HFFc6 (cell line): Measurements from ENCODE around the gene REPS2. TPM values are rescaled to one million over a fixed set of nuclear protein-coding genes. Genes with fewer than 3 reads are reported as not detected.

Experiments used
- DNase-seq: peaks from one replicate; pipeline ENCODE4 v3.0.0-alpha.2; 2018
- H3K27ac Mint-ChIP-seq: 2 replicates; pipeline ENCODE4 v1.8.0; 2020; ENCODE audit warnings: mild to moderate bottlenecking, mixed read lengths
- H3K27me3 Mint-ChIP-seq: 2 replicates; pipeline ENCODE4 v1.8.0; 2021; ENCODE audit warnings: mild to moderate bottlenecking, moderate library complexity, mixed read lengths; ENCODE audit not compliant: insufficient read depth
- H3K36me3 Mint-ChIP-seq: 2 replicates; pipeline ENCODE4 v1.8.0; 2021; ENCODE audit warnings: low read depth, mixed read lengths
- H3K4me1 Mint-ChIP-seq: 2 replicates; pipeline ENCODE4 v1.8.0; 2020; ENCODE audit warnings: low read depth, mixed read lengths
- H3K4me3 Mint-ChIP-seq: 2 replicates; pipeline ENCODE4 v1.8.0; 2020; ENCODE audit warnings: mild to moderate bottlenecking, moderate library complexity, mixed read lengths
- H3K9me3 Mint-ChIP-seq: 2 replicates; pipeline ENCODE4 v1.8.0; 2020; ENCODE audit warnings: mild to moderate bottlenecking, mixed read lengths
- total RNA-seq, 6 experiments: library from RNA; stranded (reverse); fragmentation: NEBNext Ultra II Directional; extraction: Animal tissue kit (Norgen Biotek cat#: 25700); gene quantifications; 2 replicates in 1 of 6; 3 replicates in 5 of 6; pipeline ENCODE4 v1.2.3, GENCODE V29; 2021
- TF ChIP-seq, protein P1 (sequence below): fragments of 200-600 bp; sonication (generic); IDR thresholded peaks from 2 replicates; pipeline ENCODE4 v1.5.0; 2021; ENCODE audit warnings: antibody characterized with exemption, mild to moderate bottlenecking

The REPS2 gene
- total RNA-seq, 6 experiments from 2014 or later: 0.06 to 0.23 (median 0.10) TPM; not detected in 1

DNA sequence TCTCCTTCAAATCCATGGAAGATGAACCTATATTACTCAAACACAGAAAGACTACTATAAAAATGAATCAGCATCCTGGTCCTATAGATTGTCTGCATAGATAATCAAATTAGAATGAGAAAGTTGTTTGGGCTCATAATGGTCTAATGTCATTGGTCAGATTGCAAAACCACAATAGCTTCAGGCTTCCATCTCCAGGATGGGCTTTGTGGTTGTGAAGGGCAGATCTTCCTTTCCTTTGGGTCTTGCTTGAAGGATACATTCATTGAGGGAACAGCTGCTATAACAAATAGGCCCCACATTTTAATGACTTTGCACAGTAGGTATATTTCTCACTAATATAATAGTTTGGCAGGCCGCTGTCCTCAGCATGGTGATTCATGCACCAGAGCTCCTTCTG lies 94.3 kb downstream of the REPS2 start:
- DNase-seq: no peak
- H3K4me1 Mint-ChIP-seq: peaks cover 4% of the 10 kb centered on the region; the same call in 1 of the 2 replicates
- TF ChIP-seq, protein P1, sequence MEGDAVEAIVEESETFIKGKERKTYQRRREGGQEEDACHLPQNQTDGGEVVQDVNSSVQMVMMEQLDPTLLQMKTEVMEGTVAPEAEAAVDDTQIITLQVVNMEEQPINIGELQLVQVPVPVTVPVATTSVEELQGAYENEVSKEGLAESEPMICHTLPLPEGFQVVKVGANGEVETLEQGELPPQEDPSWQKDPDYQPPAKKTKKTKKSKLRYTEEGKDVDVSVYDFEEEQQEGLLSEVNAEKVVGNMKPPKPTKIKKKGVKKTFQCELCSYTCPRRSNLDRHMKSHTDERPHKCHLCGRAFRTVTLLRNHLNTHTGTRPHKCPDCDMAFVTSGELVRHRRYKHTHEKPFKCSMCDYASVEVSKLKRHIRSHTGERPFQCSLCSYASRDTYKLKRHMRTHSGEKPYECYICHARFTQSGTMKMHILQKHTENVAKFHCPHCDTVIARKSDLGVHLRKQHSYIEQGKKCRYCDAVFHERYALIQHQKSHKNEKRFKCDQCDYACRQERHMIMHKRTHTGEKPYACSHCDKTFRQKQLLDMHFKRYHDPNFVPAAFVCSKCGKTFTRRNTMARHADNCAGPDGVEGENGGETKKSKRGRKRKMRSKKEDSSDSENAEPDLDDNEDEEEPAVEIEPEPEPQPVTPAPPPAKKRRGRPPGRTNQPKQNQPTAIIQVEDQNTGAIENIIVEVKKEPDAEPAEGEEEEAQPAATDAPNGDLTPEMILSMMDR: no peak
- no peaks in the 10 kb centered on the region; the same call in 1 of the 2 replicates for H3K27me3 Mint-ChIP-seq
- no peak overlapping the region for H3K4me3 Mint-ChIP-seq
- H3K36me3 Mint-ChIP-seq: no peaks in the 10 kb centered on the region
- no peak overlapping the region for H3K27ac Mint-ChIP-seq
- H3K9me3 Mint-ChIP-seq: no peaks in the 10 kb centered on the region

DNA sequence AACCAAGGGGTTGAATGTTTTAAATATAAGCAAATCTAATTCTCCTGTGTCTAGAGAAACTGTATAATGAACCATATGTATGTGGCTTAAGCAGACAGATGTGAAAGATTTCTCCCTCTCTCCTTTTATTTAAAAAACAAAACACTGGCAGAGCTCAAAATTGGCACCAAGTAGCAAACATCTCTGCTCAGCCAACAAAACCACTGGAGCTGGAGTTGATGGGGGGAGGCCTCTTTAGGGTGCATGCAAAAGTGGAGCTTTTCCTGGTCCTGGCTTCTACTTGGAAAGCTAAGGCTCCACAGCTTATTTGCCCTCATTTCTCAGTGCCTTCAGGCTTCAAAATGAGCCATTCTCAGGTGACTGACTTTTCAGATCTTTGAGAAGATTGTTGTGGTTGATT lies 95.6 kb downstream of the REPS2 start:
- Mint-ChIP-seq H3K9me3 (no peaks in the 10 kb centered on the region), H3K4me1 (no peaks in the 10 kb centered on the region), H3K4me3 (no peak overlapping the region), H3K27ac (no peak overlapping the region), H3K27me3 (no peaks in the 10 kb centered on the region; the same call in 1 of the 2 replicates), H3K36me3 (no peaks in the 10 kb centered on the region)
- no peak for DNase-seq
- TF ChIP-seq, protein P1: no peak

DNA sequence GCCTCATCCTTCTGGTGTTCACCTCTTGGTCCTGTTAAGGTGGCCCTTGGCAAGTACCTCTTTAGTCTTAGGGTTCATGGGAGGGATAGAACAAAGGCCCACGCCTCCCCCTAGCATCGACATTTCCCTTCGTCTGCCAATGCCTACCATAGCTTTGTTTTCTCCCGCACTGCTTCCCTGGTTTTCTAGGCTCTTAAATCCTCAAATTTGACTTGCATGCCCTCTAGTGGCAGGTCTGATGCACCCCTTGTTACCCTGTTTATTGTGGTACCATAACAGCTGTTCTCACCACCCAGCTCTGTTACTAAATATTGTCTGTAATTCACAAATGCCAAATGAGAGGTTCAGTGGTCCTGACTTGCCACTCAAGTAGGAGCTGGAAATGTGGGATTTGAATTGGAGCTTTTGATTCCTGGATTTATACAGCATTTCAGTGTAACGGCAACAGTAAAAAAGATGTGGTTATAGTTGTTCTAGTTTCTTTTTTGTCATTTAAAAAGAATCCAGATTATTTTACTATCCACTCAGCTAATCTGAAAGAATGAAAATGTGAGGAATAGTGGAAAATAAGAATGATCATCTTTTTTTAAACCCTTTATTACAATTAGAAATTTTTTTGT lies 100.1 kb downstream of the REPS2 start:
- Mint-ChIP-seq H3K4me1 (no peaks in the 10 kb centered on the region), H3K27me3 (no peaks in the 10 kb centered on the region; the same call in 1 of the 2 replicates), H3K27ac (no peak overlapping the region), H3K36me3 (no peaks in the 10 kb centered on the region), H3K9me3 (no peaks in the 10 kb centered on the region), H3K4me3 (no peak overlapping the region)
- DNase-seq: peak; percentile 44
- TF ChIP-seq, protein P1: peak; percentile 81

DNA sequence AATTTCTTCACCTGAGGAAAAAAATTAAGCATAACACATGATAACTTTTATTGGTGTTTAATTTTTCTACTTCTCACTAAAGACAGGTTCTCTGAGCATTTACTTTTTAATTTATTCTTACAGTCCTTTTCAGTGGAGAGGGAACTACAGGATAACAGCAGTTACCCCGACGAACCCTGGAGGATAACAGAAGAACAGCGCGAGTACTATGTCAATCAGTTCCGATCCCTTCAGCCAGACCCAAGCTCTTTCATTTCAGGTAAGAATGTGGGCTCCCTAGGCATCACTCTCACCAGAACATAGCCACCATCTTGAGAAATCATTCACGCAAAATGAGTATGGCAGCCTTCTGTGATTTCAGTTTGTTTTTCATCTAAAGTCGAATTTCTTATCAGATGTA lies 100.8 kb downstream of the REPS2 start:
- H3K27me3 Mint-ChIP-seq: no peaks in the 10 kb centered on the region; the same call in 1 of the 2 replicates
- no peaks in the 10 kb centered on the region for H3K9me3 Mint-ChIP-seq
- H3K4me1 Mint-ChIP-seq: peaks cover 5% of the 10 kb centered on the region; the same call in 1 of the 2 replicates

DNA sequence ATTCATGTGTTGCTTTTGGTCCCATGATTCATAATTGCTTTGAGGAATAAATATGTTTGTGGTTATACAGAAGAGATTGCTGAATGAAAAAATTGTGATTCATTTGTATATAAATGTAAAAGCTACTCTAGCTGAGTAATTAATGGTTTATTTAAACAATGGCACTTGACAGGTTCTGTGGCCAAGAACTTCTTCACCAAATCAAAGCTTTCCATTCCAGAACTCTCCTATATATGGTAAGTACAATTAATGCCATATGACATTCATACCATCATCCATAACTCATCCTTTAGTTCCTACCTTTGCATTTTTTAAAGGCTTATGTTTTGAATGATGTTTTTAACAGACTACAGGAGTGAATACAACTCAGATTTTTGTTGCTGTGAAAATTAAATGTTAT lies 105.8 kb downstream of the REPS2 start:
- Mint-ChIP-seq H3K9me3 (no peaks in the 10 kb centered on the region), H3K27ac (no peak overlapping the region), H3K27me3 (no peaks in the 10 kb centered on the region; the same call in 1 of the 2 replicates), H3K4me1 (peaks cover 12% of the 10 kb centered on the region; the same call in 1 of the 2 replicates), H3K36me3 (no peaks in the 10 kb centered on the region), H3K4me3 (no peak overlapping the region)
- TF ChIP-seq, protein P1: no peak
- DNase-seq: no peak

More for the DNA sequence above, 100.8 kb downstream of the REPS2 start:
- H3K27ac Mint-ChIP-seq: no peak overlapping the region
- no peak overlapping the region for H3K4me3 Mint-ChIP-seq
- TF ChIP-seq, protein P1: no peak
- no peak for DNase-seq
- H3K36me3 Mint-ChIP-seq: no peaks in the 10 kb centered on the region
